Stimulated activated CD8-positive, alpha-beta memory T cell treated with anti-CD3 and anti-CD28 coated beads, Interleukin-4, amount 100 ng/mL, for 48 hours (primary cell): Measurements from ENCODE around the gene EFNA4.

Experiments
- DNase-seq: peaks from one replicate; pipeline ENCODE4 v3.0.0-alpha.2; 2020

EFNA4 gene

GRCh38 chr1:155063550-155064110, at the start of gene EFNA4:
TSS of gene EFNA4 (plus strand) at chr1:155063740. CDS start at chr1:155063824, 84 bp downstream.
- peak; percentile 88 for DNase-seq

- no peak for DNase-seq
Measured at GRCh38 chr1:155014709-155015508, 48.6 kb upstream of the EFNA4 start.

DNA sequence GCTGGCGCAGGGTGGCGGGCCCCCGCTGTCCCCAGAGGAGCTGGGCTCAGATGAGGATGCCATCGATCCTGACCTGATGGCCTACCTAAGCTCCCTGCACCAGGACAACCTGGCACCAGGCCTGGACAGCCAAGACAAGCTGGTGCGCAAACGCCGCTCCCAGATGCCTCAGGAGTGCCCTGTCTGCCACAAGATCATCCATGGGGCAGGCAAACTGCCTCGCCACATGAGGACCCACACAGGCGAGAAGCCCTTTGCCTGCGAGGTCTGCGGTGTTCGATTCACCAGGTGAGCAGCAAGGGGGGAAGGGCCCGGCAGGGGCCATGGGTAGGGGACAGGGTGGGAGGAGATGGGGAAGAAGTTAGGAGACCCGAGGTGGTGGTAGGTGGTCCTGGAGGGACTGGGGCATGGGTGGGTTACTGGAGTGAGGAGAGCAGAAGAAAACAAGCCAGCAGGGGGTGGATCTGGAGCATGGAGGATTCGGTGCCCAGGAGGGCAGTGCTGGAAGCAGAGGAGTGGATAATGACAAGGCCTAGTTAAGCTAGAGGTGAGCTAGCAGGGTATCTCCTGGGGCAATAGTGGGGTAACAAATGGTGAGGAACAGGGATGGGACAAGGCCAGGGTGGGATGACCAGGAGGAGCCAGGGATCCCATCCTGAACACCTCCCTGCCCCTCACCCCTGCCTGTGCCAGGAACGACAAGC, 47.9 kb upstream of the EFNA4 start:
- no peak for DNase-seq

- DNase-seq: no peak
Measured at GRCh38 chr1:155016231-155016831, 47.2 kb upstream of the EFNA4 start.

DNA sequence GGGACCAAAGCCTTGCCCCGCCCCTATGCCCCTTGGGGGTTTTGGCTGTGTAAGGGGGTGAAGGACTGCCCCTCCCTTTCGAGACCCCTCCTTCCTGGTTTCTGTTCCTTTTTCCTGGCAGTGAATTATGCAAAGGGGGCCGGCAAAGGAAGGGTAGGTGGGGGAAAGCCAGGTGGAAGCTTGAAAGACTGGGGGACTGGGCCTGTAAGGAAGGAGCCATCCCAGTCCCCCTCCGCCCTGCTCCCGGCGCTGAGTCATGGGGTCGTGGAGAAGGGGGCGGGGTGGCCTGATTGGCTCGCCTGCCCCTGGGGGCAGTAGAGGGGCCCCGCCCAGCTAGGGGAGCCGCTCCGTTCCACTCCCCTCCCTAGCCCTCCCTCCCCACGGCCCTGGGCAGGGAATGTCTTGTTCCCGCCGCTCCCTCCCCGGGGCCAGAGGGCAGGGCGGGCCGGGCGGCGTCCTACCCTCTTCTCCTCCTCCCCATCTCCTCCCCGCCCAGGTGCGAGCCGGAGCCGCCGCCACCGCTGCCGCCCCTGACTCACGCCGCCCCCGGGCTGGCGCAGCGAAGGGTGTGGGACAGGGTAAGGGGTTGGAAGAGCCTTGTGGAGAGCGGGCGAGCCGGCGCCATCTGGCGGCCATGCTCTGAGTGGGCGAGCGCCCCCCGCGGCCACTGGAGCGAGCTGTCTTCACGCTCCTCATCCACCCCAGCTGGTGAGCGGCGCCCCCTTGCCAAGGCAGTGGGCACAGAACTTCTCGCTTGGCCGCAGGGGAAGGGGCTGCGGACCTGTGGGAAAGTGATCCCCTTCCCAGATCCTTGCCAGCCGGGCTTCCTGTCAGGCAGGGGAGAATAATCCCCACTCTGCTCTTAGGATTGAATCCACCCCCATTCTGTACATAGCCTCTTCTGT, 46.2 kb upstream of the EFNA4 start:
- peak; percentile 93 for DNase-seq

- DNase-seq: no peak
Measured at GRCh38 chr1:155017946-155018316, 45.6 kb upstream of the EFNA4 start.

DNA sequence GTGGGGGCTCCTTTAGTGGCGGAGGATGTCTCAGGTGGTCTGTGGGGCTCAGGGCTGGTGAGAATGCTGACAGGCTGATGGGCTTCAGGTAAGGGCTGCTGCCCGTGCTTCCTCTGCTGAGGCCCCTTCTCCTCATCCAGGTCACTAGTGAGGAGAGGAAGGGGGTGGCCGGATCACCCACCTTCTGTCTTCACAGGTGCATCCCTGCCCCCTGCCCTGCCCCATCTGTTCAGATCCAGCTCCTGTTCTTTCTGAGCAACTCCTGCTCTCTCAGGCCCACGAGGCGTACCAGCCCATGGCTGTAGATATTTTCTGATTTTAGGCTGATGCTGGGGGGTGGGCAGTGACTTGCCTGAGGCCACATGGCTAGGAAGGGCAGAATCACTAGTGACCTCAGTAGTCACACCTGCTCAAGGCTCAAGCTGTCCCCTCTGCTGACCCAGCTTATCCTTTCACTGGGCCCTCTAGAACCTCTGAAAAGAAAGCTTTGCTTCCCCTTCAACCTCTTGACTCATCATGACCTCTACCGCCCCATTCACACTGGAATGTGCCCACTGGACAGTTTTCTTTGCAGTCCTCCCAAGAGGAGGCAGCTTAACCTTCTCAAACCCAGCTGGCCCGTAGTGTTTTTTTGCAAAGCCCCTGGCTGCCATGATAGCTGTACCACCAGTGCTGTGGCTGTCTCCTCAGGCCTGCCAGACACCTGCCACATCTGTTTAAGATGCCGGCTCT, 44.8 kb upstream of the EFNA4 start:
- no peak for DNase-seq

GRCh38 chr1:155019377-155020245, 43.9 kb upstream of the EFNA4 start:
- DNase-seq: no peak

- DNase-seq: no peak
Measured at GRCh38 chr1:155022136-155022926, 41.2 kb upstream of the EFNA4 start.

DNA sequence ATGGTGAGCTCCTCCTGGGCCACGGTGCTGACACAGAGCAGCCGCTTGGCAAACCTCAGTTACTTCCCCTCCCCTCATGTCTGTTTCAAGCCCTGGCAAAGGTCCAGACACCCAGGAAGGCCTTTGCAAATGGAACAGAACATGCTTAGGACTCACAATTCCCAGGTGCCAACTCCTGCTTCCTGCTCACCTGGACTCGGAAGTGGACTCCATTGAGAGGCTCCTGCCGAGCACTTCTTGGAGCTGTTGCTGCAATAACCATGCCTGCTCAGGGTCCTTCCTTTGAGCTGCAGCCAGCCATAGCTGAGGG, 40.7 kb upstream of the EFNA4 start:
- no peak for DNase-seq

DNA sequence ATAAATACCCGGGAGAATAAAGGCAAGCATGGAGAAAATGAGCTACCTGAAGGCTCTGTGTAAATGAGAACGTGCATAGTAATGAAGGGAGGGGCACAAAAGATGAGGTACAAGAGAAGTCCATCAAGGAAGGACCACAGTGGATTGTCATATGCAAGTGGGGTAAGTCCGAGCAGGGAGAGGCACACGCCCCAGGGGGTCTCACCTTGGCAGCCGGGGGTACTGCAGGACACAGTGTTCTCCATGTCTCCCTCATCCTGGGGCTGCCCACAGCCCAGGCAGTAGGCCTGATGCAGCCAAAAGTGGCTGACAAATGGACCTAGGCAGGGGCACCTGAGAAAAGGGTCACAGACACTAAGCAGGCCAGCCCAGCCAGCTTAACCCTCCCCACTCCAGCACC, 39.9 kb upstream of the EFNA4 start:
- DNase-seq: no peak

DNA sequence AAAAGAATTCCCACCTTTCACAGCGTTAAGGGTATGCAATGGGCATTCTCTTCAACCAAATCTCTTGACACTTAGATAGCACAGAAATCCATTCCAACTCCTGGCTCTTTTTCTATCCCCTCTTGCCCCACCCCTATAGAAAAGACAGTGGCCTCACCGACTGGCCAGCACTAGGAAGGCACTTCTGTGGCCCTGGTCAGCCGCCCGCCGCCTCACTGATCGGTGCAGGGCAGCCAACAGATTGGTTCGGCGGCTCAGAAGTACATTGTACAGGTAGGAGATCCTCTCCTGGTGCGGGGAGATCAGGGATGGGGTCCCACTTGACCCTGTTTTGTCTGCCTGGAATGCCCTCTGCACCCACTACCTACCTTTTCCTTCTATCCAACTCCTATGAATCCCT, 39.2 kb upstream of the EFNA4 start:
- DNase-seq: no peak

DNA sequence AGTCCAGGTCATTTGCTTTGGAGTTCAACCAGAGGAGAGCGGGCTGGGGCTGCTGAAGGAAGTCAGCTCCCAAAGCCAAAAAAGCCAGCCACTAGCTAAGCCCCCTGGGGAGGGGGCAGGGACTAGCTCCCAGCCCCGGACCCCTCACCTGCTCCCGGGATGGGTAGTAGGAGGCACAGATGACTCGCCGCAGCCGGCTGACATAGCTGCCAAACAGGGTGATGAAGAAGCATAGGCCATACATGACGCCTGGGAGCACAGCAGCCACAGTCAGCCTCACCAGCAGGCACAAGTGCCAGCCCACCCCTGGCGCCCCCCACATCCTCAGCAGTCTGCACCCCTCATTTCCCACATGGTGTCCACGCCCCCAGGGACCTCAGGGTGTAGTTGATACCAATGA, 37.4 kb upstream of the EFNA4 start:
- DNase-seq: no peak

- DNase-seq: no peak
Measured at GRCh38 chr1:155026588-155026987, 37.0 kb upstream of the EFNA4 start.

DNA sequence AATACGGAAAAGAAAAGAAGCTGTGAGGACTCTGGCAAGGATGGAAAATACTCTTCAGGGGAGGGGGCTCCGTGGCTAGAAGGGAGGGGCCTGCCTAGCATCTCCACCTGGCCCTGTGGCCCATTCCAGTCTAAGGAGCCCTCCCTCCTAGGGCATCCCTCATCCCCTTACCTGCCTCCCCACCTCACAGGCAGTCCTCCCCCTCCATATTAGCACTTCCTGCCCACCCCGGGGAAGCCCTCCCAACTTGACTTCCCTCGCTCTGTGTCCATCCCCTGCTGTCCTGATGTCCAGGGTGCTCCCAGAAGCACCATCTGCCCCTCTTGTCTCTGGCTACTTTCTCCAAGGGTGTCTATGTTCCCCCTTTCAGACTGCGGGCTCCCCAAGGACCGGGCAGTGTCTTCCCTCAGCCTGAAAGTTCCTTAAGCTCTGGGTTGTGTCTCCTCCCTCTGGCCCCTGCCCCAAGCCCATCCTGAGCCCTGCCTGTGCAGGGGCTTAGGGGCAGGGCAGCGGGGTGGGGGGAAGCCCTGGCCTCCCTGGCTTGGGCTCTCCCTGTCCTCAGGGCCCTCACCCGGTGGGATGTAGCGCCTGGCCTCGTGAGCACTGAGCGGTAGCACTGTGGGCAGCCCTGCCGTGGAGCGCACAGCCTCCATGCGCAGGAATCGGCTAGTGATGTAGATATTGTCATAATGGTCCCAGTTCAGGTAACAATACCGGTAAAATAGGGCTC, 33.9 kb upstream of the EFNA4 start:
- no peak for DNase-seq

GRCh38 chr1:155030243-155030795, 33.2 kb upstream of the EFNA4 start:
- DNase-seq: no peak

- DNase-seq: no peak
Measured at GRCh38 chr1:155030899-155031298, 32.6 kb upstream of the EFNA4 start.

DNA sequence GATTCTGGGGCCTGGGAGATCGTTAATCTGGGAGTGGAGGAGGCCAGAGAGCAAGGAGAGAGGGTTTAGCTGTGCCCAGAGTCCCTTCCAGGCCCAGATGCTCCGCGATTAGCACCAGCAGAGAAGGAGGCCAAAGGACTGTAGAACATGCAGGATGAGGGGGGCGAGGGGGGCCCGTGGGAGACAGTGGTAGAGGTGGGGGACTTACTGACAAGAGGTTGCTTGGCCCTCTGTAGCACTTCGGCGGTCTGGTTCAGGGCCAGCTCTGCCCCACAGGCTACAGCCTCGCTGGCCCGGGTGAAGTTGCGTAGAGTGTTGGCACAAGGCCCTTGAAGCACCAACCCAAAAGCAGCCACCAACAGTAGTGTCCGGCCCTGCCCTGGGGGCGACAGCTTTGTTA, 30.7 kb upstream of the EFNA4 start:
- DNase-seq: no peak

- DNase-seq: no peak
Measured at GRCh38 chr1:155033524-155033923, 30.0 kb upstream of the EFNA4 start, which contains the start of the genes DCST1 and DCST2. TSS of gene DCST1 (plus strand) at chr1:155033824. CDS start at chr1:155034037, 213 bp downstream. TSS of gene DCST2 (minus strand) at chr1:155033781. CDS start at chr1:155033701, 80 bp downstream.
